Vagina (tissue), 2 donors: ENCODE measurements around the gene SAYSD1. TPM values are rescaled to one million over a fixed set of nuclear protein-coding genes. Genes with fewer than 3 reads are reported as not detected.

ENCODE experiments used
- DNase-seq, 2 donors: peaks; one replicate each; pipeline ENCODE4 v3.0.0-alpha.2; 2017; ENCODE audit errors: extremely low spot score in 2 of 2
- H3K27ac ChIP-seq: fragments of 200-600 bp; sonication (generic); one replicate; pipeline ENCODE4 v1.5.1; 2019
- H3K27me3 ChIP-seq: fragments of 200-600 bp; sonication (generic); one replicate; pipeline ENCODE4 v1.5.1; 2019
- H3K36me3 ChIP-seq, 2 donors: fragments of 200-600 bp; sonication (generic); one replicate each; pipeline ENCODE4 v1.5.1; 2017 to 2019
- H3K4me1 ChIP-seq: fragments of 200-600 bp; sonication (generic); one replicate; pipeline ENCODE4 v1.5.1; 2019
- H3K4me3 ChIP-seq, 2 donors: fragments of 200-600 bp; sonication (generic); 1 replicate in 1 of 2; 2 replicates in 1 of 2; pipeline ENCODE4 v1.5.1; 2016 to 2019
- H3K9me3 ChIP-seq: fragments of 200-600 bp; sonication (generic); one replicate; pipeline ENCODE4 v1.5.1; 2019
- CTCF ChIP-seq, 3 experiments: fragments of 450-650 bp in 2 of 3; fragments of 200-600 bp in 1 of 3; sonication (generic) in 1 of 3; IDR thresholded peaks; one replicate each; pipeline ENCODE4 v1.5.1; 2017 to 2019; ENCODE audit warnings: antibody characterized with exemption in 3 of 3, mild to moderate bottlenecking in 2 of 3, moderate library complexity in 2 of 3
- POLR2A ChIP-seq, 2 donors: fragments of 450-650 bp; IDR thresholded peaks; one replicate each; pipeline ENCODE4 v1.6.1; 2017; ENCODE audit warnings: antibody characterized with exemption in 2 of 2, mild to moderate bottlenecking in 2 of 2, moderate library complexity in 2 of 2
- POLR2AphosphoS5 ChIP-seq, 2 donors: sonication (generic); formaldehyde crosslinking; IDR thresholded peaks; one replicate each; pipeline ENCODE4 v1.9.0; 2017; ENCODE audit warnings: antibody characterized with exemption in 2 of 2, mild to moderate bottlenecking in 2 of 2, low read depth in 1 of 2; ENCODE audit not compliant: insufficient read depth in 1 of 2
- intact Hi-C: fragments of 100-400 bp; cut with DNase I; formaldehyde crosslinking; loops from one replicate; pipeline ENCODE4 v1.15.1; 2023
- total RNA-seq: library from RNA; depleted of rRNA; stranded (reverse); fragments of >200 nt; gene quantifications from one replicate; pipeline ENCODE4 v1.2.3, GENCODE V29; 2016

The SAYSD1 gene
- total RNA-seq, 1 donor from 2014 or later = 10.6 TPM

- Histone ChIP-seq H3K36me3 (peaks cover 0 to 14% of the 10 kb centered on the region in 2 donors), H3K9me3 (no peaks in the 10 kb centered on the region), H3K27ac (no peak overlapping the region), H3K27me3 (no peaks in the 10 kb centered on the region), H3K4me1 (no peaks in the 10 kb centered on the region), H3K4me3 (no peak overlapping the region)
- no peak for DNase-seq
- intact Hi-C loops = no loop called here
- no peak for TF ChIP-seq CTCF (IDR thresholded peaks at IDR 0.05)
- no peak for TF ChIP-seq POLR2AphosphoS5 (IDR thresholded peaks at IDR 0.05; ENCODE audit: insufficient read depth in 1 of 2, low read depth in 1 of 2)
- no peak for TF ChIP-seq POLR2A (IDR thresholded peaks at IDR 0.05)
Measured at GRCh38 chr6:39104528-39104927, 10.5 kb downstream of the SAYSD1 start.

GRCh38 chr6:39102821-39103136 lies 12.2 kb downstream of the SAYSD1 start:
- intact Hi-C loops = no loop called here
- DNase-seq = no peak
- Histone ChIP-seq H3K36me3 (peaks cover 0 to 10% of the 10 kb centered on the region in 2 donors), H3K27ac (no peak overlapping the region), H3K27me3 (no peaks in the 10 kb centered on the region), H3K4me3 (no peak overlapping the region), H3K9me3 (no peaks in the 10 kb centered on the region), H3K4me1 (no peaks in the 10 kb centered on the region)
- TF ChIP-seq CTCF (IDR thresholded peaks at IDR 0.05) (no peak), POLR2A (IDR thresholded peaks at IDR 0.05) (no peak), POLR2AphosphoS5 (IDR thresholded peaks at IDR 0.05; ENCODE audit: insufficient read depth in 1 of 2, low read depth in 1 of 2) (no peak)

- TF ChIP-seq POLR2AphosphoS5 (IDR thresholded peaks at IDR 0.05; ENCODE audit: insufficient read depth in 1 of 2, low read depth in 1 of 2) (no peak), CTCF (IDR thresholded peaks at IDR 0.05) (no peak), POLR2A (IDR thresholded peaks at IDR 0.05) (no peak)
- H3K27me3 ChIP-seq = no peaks in the 10 kb centered on the region
- intact Hi-C loops = no loop called here
- H3K36me3 ChIP-seq = peaks cover 0 to 10% of the 10 kb centered on the region in 2 donors
- H3K4me1 ChIP-seq = no peaks in the 10 kb centered on the region
- no peak for DNase-seq
- H3K4me3 ChIP-seq = no peak overlapping the region
- H3K27ac ChIP-seq = no peak overlapping the region
- no peaks in the 10 kb centered on the region for H3K9me3 ChIP-seq
Measured at GRCh38 chr6:39102071-39102820, 12.7 kb downstream of the SAYSD1 start.

GRCh38 chr6:39100358-39100757 lies 14.6 kb downstream of the SAYSD1 start:
- TF ChIP-seq CTCF (IDR thresholded peaks at IDR 0.05) = no peak
- TF ChIP-seq POLR2AphosphoS5 (IDR thresholded peaks at IDR 0.05; ENCODE audit: insufficient read depth in 1 of 2, low read depth in 1 of 2) = no peak
- TF ChIP-seq POLR2A (IDR thresholded peaks at IDR 0.05) = no peak

GRCh38 chr6:39095578-39095977 lies 19.4 kb downstream of the SAYSD1 start:
- intact Hi-C loops = no loop called here
- Histone ChIP-seq H3K27me3 (no peaks in the 10 kb centered on the region), H3K27ac (no peak overlapping the region), H3K4me3 (no peak overlapping the region), H3K4me1 (no peaks in the 10 kb centered on the region), H3K9me3 (no peaks in the 10 kb centered on the region), H3K36me3 (no peaks in the 10 kb centered on the region)
- DNase-seq = no peak
- TF ChIP-seq POLR2A (IDR thresholded peaks at IDR 0.05) (no peak), POLR2AphosphoS5 (IDR thresholded peaks at IDR 0.05; ENCODE audit: insufficient read depth in 1 of 2, low read depth in 1 of 2) (no peak), CTCF (IDR thresholded peaks at IDR 0.05) (no peak)

More at GRCh38 chr6:39100358-39100757, 14.6 kb downstream of the SAYSD1 start:
- Histone ChIP-seq H3K27ac (no peak overlapping the region), H3K36me3 (peaks cover 0 to 8% of the 10 kb centered on the region in 2 donors), H3K4me1 (no peaks in the 10 kb centered on the region), H3K9me3 (no peaks in the 10 kb centered on the region), H3K4me3 (no peak overlapping the region), H3K27me3 (no peaks in the 10 kb centered on the region)
- intact Hi-C loops = no loop called here
- DNase-seq = no peak
